ENCODE measurements around the gene ELMOD1.

DNA sequence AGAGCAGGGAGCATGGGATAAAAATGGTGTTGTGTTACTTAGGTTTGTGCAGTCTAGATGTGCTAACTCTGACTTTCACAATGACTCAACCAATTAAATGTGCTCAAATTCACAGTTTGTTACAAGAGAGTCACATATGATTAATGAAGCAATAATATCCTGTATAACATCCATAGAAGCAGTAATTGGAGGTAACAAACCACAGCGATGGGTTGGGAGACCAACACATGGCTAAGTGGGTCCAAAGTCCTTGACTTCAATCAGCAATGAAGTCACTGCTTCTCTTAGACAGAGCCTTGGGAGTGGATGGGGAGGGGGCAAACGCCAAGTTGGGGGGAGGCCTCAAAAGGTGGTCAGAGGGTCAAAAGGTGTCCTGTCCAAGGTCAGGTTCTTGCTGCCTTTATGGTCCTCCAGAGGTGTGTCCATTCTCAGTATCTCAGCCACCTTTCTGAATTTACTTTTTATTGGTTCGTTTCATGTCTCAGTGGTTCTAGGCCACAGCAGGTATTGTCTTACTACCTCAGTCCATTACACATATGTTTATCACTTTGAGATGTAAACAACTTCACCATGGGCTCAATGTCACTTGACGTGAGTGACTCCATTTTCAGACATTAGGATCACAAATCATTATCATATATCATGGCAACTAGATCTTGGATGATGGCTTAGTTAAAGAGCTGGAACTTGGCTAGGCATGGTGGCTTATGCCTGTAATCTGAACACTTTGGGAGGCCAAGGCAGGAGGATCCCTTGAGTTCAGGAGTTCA, 88.5 kb downstream of the ELMOD1 start:
- TF ChIP-seq, protein P1, sequence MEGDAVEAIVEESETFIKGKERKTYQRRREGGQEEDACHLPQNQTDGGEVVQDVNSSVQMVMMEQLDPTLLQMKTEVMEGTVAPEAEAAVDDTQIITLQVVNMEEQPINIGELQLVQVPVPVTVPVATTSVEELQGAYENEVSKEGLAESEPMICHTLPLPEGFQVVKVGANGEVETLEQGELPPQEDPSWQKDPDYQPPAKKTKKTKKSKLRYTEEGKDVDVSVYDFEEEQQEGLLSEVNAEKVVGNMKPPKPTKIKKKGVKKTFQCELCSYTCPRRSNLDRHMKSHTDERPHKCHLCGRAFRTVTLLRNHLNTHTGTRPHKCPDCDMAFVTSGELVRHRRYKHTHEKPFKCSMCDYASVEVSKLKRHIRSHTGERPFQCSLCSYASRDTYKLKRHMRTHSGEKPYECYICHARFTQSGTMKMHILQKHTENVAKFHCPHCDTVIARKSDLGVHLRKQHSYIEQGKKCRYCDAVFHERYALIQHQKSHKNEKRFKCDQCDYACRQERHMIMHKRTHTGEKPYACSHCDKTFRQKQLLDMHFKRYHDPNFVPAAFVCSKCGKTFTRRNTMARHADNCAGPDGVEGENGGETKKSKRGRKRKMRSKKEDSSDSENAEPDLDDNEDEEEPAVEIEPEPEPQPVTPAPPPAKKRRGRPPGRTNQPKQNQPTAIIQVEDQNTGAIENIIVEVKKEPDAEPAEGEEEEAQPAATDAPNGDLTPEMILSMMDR (conservative IDR thresholded peaks at IDR 0.05; ENCODE audit: low read depth, low read length), result no peak
- no peak for TF ChIP-seq EZH2 (IDR thresholded peaks at IDR 0.05; ENCODE audit: borderline replicate concordance, low read depth, low read length, poor library complexity, severe bottlenecking)
